Neural progenitor cell (in vitro differentiated cells): Measurements from ENCODE around the gene DNMT3A. TPM values are rescaled to one million over a fixed set of nuclear protein-coding genes. Genes with fewer than 3 reads are reported as not detected.

Experiments
- DNase-seq: peaks from one replicate; pipeline ENCODE4 v3.0.0-alpha.2; 2016; ENCODE audit warnings: low spot score
- H2AFZ ChIP-seq: fragments of 200-600 bp; sonication (generic); replicated peaks from 2 replicates; pipeline ENCODE4 v1.6.1; 2016; ENCODE audit warnings: antibody characterized with exemption
- H3F3A ChIP-seq: fragments of 200-600 bp; sonication (generic); 2 replicates; pipeline ENCODE4 v1.6.1; 2016; ENCODE audit warnings: antibody characterized with exemption, low read depth
- H3K27ac ChIP-seq: fragments of 200-600 bp; sonication (generic); 2 replicates; pipeline ENCODE4 v1.5.1; 2016; ENCODE audit warnings: mild to moderate bottlenecking
- H3K27me3 ChIP-seq: fragments of 200-600 bp; sonication (generic); 2 replicates; pipeline ENCODE4 v1.6.1; 2016; ENCODE audit warnings: mild to moderate bottlenecking, moderate library complexity
- H3K36me3 ChIP-seq: fragments of 200-600 bp; sonication (generic); 2 replicates; pipeline ENCODE4 v1.5.1; 2016
- H3K4me1 ChIP-seq: fragments of 200-600 bp; sonication (generic); 2 replicates; pipeline ENCODE4 v1.6.1; 2016; ENCODE audit warnings: mixed run types
- H3K4me2 ChIP-seq: fragments of 200-600 bp; sonication (generic); 2 replicates; pipeline ENCODE4 v1.6.1; 2016
- H3K4me3 ChIP-seq: fragments of 200-600 bp; sonication (generic); 2 replicates; pipeline ENCODE4 v1.5.1; 2016
- H3K79me2 ChIP-seq: fragments of 200-600 bp; sonication (generic); 2 replicates; pipeline ENCODE4 v1.6.1; 2016; ENCODE audit warnings: low read depth
- H3K9ac ChIP-seq: fragments of 200-600 bp; sonication (generic); 2 replicates; pipeline ENCODE4 v1.6.1; 2016
- H3K9me3 ChIP-seq: fragments of 200-600 bp; sonication (generic); 2 replicates; pipeline ENCODE4 v1.5.1; 2016; ENCODE audit warnings: low read depth
- H4K20me1 ChIP-seq: fragments of 200-600 bp; sonication (generic); 2 replicates; pipeline ENCODE4 v1.6.1; 2016; ENCODE audit warnings: low read depth
- H3K27ac Mint-ChIP-seq: 3 replicates; pipeline ENCODE4 v1.8.0; 2021; ENCODE audit warnings: mixed read lengths
- H3K27me3 Mint-ChIP-seq: 2 replicates; pipeline ENCODE4 v1.8.0; 2022; ENCODE audit warnings: low read depth, mild to moderate bottlenecking, inconsistent platforms, moderate library complexity, mixed read lengths; ENCODE audit not compliant: insufficient read depth
- H3K36me3 Mint-ChIP-seq: 3 replicates; pipeline ENCODE4 v1.8.0; 2021; ENCODE audit warnings: mixed read lengths
- H3K4me1 Mint-ChIP-seq: 3 replicates; pipeline ENCODE4 v1.8.0; 2021; ENCODE audit warnings: mixed read lengths
- H3K4me3 Mint-ChIP-seq: 3 replicates; pipeline ENCODE4 v1.8.0; 2021; ENCODE audit warnings: mild to moderate bottlenecking, moderate library complexity, mixed read lengths
- H3K9me3 Mint-ChIP-seq: 3 replicates; pipeline ENCODE4 v1.8.0; 2020; ENCODE audit warnings: mixed read lengths
- CTCF ChIP-seq: fragments of 200-600 bp; sonication (generic); IDR thresholded peaks from 2 replicates; pipeline ENCODE4 v1.5.1; 2017; ENCODE audit warnings: antibody characterized with exemption, mild to moderate bottlenecking
- EZH2 ChIP-seq: fragments of 200-600 bp; sonication (generic); IDR thresholded peaks from 2 replicates; pipeline ENCODE4 v1.6.1; 2017; ENCODE audit warnings: antibody characterized with exemption, mild to moderate bottlenecking, moderate library complexity
- EZH2phosphoT487 ChIP-seq: fragments of 200-600 bp; sonication (generic); IDR thresholded peaks from 2 replicates; pipeline ENCODE4 v1.6.1; 2017; ENCODE audit warnings: antibody characterized with exemption
- total RNA-seq: library from RNA; depleted of rRNA; stranded (reverse); fragments of >200 nt; gene quantifications from 2 replicates; pipeline ENCODE4 v1.2.3, GENCODE V29; 2015; ENCODE audit warnings: low replicate concordance

The DNMT3A gene
- total RNA-seq, 1 donor from 2014 or later: 46.5 TPM

GRCh38 chr2:25324251-25324650, 17.5 kb downstream of the DNMT3A start:
- Histone ChIP-seq H4K20me1 (no peaks in the 10 kb centered on the region), H3K9me3 (no peaks in the 10 kb centered on the region), H3K36me3 (no peaks in the 10 kb centered on the region), H3K27ac (no peak overlapping the region), H3K4me2 (no peak overlapping the region), H3K4me3 (no peak overlapping the region), H2AFZ (no peak overlapping the region), H3K9ac (no peak overlapping the region), H3K79me2 (no peaks in the 10 kb centered on the region), H3K4me1 (peaks cover 4% of the 10 kb centered on the region), H3K27me3 (no peaks in the 10 kb centered on the region), H3F3A (peaks cover 3% of the 10 kb centered on the region)
- Mint-ChIP-seq H3K27ac (no peak overlapping the region), H3K36me3 (peaks cover 14% of the 10 kb centered on the region), H3K27me3 (peaks cover 7% of the 10 kb centered on the region), H3K4me3 (no peak overlapping the region), H3K4me1 (peaks cover 20% of the 10 kb centered on the region), H3K9me3 (peaks cover 29% of the 10 kb centered on the region)
- DNase-seq: no peak
- TF ChIP-seq EZH2phosphoT487 (no peak), CTCF (no peak)

- no peak overlapping the region for H3K4me2 ChIP-seq
- no peak overlapping the region for H3K4me3 Mint-ChIP-seq
Measured at GRCh38 chr2:25323610-25324189, 18.0 kb downstream of the DNMT3A start.

GRCh38 chr2:25323042-25323514, 18.6 kb downstream of the DNMT3A start:
- Mint-ChIP-seq H3K4me3 (no peak overlapping the region), H3K27ac (peak overlapping the region; percentile 10), H3K27me3 (peaks cover 7% of the 10 kb centered on the region), H3K36me3 (peaks cover 14% of the 10 kb centered on the region), H3K4me1 (peaks cover 20% of the 10 kb centered on the region), H3K9me3 (peaks cover 29% of the 10 kb centered on the region)
- peaks cover 4% of the 10 kb centered on the region for H3K4me1 ChIP-seq
- peak overlapping the region; percentile 3 for H3K4me2 ChIP-seq
- H3K9me3 ChIP-seq: no peaks in the 10 kb centered on the region
- DNase-seq: peak; percentile 53
- H3F3A ChIP-seq: peaks cover 3% of the 10 kb centered on the region
- no peaks in the 10 kb centered on the region for H3K79me2 ChIP-seq
- no peak overlapping the region for H3K4me3 ChIP-seq
- TF ChIP-seq EZH2 (no peak), EZH2phosphoT487 (no peak), CTCF (no peak)
- H2AFZ ChIP-seq: peak overlapping the region; percentile 32
- H3K36me3 ChIP-seq: no peaks in the 10 kb centered on the region
- H3K9ac ChIP-seq: no peak overlapping the region
- H3K27ac ChIP-seq: no peak overlapping the region
- H3K27me3 ChIP-seq: no peaks in the 10 kb centered on the region
- no peaks in the 10 kb centered on the region for H4K20me1 ChIP-seq

More at GRCh38 chr2:25323610-25324189, 18.0 kb downstream of the DNMT3A start:
- Histone ChIP-seq H3K27me3 (no peaks in the 10 kb centered on the region), H3K79me2 (no peaks in the 10 kb centered on the region), H2AFZ (no peak overlapping the region), H3K27ac (no peak overlapping the region), H3F3A (peaks cover 3% of the 10 kb centered on the region), H3K9me3 (no peaks in the 10 kb centered on the region), H3K36me3 (no peaks in the 10 kb centered on the region), H3K4me1 (peaks cover 4% of the 10 kb centered on the region), H3K4me3 (no peak overlapping the region), H3K9ac (no peak overlapping the region), H4K20me1 (no peaks in the 10 kb centered on the region)
- TF ChIP-seq EZH2phosphoT487 (no peak), EZH2 (no peak), CTCF (no peak)
- H3K27ac Mint-ChIP-seq: no peak overlapping the region
- H3K27me3 Mint-ChIP-seq: peaks cover 7% of the 10 kb centered on the region
- DNase-seq: no peak
- H3K36me3 Mint-ChIP-seq: peaks cover 14% of the 10 kb centered on the region
- peaks cover 29% of the 10 kb centered on the region for H3K9me3 Mint-ChIP-seq
- H3K4me1 Mint-ChIP-seq: peaks cover 20% of the 10 kb centered on the region
